GM19328 (cell line): ENCODE results near the gene SDCCAG8.
"Not testable (repeated sequence)": the region's sequence is repeated elsewhere in the genome, so short reads cannot be mapped to it uniquely, and the experiment has no call there.

Experiments
- ATAC-seq: cut with Tn5 transposase; IDR thresholded peaks from one replicate; pipeline ENCODE4 v1.9.1; 2021; ENCODE audit warnings: mild to moderate bottlenecking, moderate library complexity; ENCODE audit not compliant: unreplicated experiment

SDCCAG8 gene

DNA sequence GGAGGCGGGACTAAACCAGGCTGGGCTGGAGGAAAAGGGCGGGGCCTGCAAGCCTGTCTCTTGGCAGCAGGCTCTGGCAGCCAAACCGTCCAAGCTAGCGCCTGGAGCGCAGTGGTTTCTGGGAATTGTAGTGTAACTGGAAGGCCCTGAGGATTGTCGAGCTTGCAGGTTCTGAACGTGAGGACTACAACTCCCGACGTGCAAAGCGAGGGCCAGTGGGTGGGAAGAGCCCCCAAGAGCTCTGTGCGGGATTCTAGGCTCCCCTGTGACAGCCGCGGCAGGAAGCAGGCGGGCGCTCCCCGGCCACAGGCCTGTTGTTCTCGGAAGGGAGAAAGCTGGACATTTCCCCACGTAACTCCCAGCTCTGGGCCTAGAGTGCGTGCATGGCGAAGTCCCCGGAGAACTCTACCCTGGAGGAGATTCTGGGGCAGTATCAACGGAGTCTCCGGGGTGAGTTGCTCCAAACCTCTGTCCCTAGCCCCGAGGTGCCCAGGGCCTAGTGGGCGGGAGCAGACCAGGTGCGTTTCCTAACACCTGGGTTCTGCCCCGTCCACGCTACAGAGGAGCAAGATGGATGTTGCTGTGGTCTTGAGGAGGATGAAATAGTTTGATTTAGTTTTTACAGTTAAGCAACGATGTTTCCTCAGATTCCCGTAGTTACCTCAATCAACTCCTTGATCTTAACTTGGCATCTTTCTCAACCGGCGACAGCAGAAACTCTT, at the start of gene SDCCAG8:
Gene SDCCAG8, plus strand, starts transcription at position 251 of the 722 bp plus-strand sequence. Its CDS starts 133 bp downstream, at position 384.
- ATAC-seq, result peak; percentile 72

DNA sequence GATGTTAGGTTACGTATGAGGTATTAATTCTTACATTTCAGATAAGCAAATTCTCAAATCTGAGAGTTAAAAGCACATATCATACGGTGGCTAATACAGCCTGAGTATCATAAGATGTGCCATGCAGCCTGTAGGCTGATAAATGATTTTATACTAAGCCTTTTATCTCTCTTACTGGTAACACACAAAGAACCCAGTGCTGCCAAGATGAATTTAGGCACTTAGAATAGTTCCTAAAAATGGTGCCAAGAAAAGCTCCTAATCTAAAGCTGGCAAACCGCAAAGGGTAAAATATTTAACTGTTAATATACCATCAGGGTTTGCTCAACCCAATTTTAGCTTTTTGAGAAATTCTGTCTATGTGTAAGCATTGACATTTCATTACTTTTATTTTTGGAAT, 43.9 kb upstream of the SDCCAG8 start:
- not testable (repeated sequence) for ATAC-seq

DNA sequence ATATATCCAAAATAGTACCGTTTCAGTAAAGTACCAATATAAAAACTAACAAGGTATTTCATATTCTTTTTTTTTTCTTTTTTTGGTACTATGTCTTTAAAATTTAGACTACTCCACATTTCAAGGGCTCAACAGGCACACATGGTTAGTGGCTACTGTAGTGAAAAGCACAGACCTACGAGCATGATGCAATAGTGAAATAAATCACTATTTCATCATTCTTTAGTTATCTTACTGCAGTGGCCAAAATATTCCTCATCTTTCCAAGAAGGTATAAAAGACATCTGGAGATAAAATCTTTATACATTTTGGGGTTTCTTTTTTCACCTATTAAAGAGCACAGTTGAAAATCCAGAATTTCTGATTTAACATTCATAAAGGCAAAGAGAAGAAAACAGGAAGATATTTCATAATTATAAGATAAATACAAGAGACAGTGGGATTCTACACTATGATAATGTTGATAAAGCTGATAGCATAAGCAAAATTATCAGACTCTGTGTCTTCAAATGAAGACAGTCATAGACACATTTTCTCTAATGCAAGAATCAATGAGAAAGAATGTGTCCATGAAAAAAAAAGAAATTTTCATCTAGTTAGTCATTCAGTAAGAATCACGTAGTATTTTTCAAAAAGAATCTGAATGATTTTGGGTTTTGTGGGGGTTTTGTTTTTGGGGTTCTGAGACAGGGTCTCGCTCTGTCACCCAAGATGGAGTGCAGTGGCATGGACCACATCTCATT, 42.6 kb upstream of the SDCCAG8 start:
- no peak for ATAC-seq

DNA sequence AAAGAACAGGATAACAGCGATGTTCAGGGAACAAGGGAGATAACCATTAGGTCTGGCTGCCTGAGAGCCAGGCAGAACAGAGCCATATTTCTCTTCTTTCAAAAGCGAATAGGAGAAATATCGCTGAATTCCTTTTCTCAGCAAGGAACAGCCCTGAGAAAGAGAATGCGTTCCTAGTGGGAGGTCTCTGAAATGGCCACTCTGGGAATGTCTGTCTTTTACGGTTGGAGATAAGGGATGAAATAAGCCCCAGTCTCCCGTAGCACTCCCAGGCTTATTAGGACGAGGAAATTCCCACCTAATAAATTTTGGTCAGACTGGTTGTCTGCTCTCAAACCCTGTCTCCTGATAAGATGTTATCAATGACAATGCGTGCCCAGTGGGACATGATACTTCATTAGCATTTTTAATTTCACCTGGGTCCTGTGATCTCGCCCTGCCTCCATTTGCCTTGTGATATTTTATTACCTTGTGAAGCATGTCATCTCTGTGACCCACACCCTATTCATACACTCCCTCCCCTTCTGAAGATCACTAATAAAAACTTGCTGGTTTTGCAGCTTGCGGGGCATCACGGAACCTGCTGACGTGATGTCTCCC, 40.5 kb upstream of the SDCCAG8 start:
- ATAC-seq, result not testable (repeated sequence)

DNA sequence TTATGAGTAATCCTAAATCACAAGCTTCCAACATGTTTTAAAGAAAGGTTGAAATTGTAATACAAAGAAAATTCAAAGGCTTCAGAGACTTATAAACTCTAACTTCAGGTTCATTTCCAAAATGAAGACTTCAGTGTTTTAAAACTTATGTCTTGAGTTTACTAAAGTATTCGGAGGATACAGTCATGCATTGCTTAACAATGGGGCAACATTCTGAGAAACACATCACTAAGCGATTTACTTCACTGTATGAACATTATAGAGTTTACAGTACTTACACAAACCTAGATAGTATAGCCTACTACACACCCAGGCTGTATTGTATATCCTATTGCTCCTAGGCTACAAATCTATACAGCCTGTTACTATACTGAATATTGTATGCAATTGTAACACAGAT, 39.1 kb upstream of the SDCCAG8 start:
- ATAC-seq, result no peak

DNA sequence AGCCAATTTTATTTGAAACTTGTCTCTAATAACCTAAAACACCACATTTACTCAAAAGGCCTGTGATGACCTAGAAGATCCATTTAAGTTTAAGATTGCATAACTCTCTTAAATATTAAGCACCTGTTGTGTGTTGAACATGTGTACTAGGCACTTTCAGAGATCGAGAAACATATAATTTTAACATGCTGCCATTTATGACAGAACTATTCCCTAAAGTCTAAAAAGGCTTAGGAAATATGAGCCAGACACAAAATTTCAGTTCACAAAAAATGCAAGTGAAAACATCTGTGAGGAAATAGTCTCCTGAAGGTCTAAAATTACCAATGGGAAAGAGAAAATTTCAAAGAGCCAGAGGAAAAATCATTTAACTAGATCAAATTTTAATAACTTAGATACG, 38.5 kb upstream of the SDCCAG8 start:
- ATAC-seq, result no peak

DNA sequence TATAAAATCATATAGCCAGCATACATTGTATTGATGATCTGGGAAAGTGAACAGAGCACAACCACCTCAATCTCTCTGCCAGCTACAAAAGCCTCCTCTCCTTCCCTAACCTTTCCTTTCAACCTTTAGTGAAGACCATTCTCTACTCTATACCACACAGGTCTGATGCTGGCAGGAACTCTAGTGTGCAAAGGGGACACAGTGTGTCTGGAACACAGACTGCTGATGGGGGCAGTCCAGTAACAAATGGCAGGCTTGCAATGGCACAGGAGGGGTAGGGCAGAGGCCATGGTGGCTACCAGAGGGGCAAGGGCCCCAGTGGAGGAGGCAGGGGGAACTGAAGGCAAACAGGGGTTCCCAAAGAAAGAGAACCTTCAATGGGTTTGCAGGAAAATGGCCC, 37.8 kb upstream of the SDCCAG8 start:
- ATAC-seq, result no peak

DNA sequence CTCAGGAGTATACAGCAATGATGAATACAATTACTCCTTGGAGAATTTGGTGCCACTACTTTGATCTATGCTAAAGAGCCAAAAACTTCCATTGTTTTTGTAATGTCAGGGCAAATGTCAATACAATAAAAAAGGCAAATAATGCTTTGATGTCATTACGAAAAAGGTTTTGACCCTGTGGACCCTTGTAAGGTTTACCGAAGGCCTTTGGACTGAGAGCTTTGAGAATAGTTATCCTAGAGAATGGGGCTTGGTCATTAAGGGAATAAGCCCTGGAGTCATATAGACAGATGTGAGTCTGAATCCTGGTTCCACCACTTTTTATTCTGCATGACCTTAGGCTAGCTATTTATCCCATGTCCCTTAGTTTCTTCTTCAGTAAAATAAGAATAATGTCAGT, 28.2 kb upstream of the SDCCAG8 start:
- no peak for ATAC-seq

DNA sequence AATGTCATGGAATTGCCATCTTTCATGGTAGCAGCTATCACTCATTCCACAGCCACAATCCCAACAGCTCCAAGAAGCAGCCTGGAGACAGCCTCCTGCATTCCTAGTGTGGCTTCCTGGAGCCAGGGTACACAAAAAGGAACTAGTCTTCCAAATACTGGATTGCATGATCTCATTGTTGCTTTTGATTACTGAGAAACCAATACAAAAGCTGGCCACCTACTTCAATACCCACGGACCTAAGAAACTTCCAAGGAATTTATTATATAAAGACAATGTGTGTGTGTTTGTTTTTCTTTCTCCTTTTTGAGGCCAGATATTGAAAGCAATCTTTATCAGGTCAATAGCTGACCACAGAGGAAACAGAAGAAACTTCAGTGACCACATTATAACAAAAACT, 26.3 kb upstream of the SDCCAG8 start:
- no peak for ATAC-seq

DNA sequence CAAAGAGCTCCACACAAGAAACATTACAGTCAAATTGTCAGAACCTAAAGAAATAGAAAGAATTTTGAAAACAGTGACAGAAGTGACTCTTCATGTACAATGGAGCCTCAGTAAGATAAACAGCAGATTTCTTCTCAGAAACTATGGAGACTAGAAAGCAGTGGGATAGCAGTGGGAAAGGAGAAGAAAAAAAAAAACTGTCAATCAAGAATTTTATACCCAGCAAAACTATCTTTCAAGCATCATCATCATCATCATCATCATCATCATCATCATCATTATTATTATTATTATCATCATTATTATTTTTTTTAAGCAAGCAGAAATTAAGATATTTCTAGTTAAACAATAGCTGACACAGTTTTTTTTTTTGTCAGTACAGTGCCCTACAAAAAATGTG, 24.9 kb upstream of the SDCCAG8 start:
- no peak for ATAC-seq

DNA sequence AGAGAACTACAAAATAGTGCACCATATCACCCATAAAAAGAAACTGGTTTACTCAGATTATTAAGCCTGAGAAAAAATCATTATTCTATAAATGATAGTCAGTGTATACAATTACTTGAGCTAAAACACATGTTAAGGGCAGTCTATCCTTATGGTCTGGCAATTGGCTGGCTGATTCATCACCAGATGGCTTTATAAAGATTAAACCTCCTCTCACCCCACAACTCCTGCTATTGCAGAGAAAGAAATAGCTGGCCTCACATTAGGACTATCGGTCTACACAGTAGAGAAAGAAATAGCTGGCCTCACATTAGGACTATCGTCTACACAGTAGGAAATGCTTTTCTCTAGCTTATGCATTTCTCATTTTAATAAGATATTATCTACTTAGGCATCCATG, 21.9 kb upstream of the SDCCAG8 start:
- no peak for ATAC-seq

DNA sequence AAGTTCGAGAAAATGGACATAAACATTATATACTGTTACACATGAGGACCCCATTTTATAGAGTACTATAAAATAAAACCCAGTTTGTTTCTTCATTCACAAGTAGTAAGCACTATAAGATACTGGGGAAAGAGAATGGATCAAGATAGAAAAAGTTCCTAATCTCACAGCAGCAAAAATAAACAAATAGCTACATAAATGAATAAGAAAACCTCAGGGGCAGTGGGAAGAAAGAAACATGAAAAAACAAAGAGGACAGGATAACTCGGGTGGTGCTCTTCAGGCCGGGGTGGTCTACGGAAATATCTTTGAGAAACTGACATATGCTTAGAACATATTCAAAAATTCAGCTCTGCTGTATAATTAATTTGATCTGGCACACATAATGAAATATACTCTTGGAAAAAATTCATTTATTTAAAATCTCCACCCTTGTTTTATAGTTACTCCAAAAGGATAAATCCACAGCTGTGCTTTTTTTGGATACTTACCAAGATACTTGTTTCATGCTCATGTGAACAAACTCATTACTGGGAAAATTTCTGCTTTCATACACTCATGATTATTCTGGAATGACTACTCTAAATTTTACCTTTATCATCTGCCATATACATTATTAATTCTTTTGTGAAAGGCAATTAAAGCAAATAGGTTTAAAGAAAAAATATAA, 20.7 kb upstream of the SDCCAG8 start:
- ATAC-seq, result no peak

DNA sequence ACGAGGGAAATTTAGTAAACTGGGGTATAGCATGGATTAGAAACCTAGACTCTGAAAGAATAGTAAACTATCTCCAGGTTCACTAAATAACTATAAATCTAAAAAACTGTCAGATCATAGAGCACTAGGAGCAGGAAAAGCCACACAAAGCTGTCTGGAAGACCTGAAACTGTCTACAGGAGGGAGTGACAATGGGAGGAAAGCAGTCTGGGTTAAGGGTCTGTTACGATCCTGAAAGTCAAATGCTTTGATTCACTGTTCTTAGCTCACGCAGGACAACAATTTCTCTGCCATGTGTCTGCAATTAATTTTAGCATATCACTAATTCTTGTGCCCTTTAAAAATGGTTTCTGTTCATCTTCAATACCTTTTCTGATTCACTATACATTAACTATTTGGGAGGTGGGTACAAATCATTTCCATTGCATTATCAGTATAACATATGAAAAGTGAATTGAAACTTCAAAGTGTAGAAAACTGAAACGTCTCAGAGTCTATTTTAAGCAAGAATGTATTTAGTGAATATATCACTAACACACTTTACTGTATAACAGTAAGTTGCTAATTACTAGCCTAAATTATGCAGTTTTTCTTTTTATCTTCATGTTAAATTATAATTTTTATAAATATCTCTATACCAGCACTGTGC, 19.1 kb upstream of the SDCCAG8 start:
- no peak for ATAC-seq

DNA sequence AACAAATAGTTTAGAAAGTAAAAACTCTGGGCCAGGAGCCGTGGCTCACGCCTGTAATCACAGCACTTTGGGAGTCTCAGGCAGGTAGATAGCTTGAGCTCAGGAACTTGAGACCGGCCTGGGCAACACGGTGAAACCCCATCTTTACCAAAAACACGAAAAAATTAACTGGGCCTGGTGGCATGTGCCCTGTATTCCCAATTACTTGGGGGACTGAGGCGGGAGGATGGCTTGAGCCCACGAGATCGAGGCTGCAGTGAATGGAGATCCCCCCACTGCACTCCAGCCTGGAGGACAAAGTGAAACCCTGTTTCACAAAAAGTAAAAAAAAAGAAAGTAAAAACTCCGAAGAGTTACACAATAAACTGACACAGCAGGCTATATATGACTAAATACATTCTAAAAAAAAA, 11.4 kb upstream of the SDCCAG8 start:
- ATAC-seq, result peak; percentile 48

DNA sequence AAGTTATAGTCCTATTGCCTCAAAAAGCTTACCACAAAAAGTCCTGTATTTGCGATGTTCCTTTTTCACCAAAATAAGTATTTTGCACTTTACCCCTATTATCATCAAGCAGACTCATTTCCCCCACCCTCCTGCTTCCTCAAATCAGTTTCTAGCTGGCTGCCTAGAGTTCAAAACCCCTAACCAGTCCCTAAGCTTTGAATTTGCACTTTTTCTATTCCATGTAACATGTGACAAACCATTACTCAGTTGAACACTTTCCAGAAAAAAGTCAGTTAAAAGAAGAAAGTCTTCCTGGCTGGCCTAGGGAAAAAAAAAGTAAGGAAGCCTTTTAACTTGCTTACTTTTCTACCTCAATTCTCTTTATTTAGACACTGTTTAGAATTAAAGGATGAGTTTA, 8.9 kb upstream of the SDCCAG8 start:
- ATAC-seq, result no peak

DNA sequence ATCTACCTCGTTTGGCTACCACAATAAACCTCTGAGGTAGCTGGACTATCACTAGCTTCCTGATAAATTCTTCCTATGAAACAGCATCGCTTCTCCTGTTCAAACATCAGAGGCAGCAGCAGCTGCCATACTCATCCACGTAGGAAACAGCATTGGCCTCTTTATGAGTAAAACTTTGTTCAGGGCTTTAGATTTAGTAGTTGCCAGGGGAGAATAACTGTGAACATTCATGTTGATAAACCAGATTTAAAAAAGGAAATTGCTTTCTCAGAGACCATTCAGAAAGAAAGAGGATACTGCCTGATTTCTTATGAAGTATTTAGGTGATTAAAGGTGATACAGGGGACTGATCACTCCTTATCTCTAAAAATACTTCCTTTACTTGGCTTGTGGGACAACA, 7.9 kb upstream of the SDCCAG8 start:
- no peak for ATAC-seq

DNA sequence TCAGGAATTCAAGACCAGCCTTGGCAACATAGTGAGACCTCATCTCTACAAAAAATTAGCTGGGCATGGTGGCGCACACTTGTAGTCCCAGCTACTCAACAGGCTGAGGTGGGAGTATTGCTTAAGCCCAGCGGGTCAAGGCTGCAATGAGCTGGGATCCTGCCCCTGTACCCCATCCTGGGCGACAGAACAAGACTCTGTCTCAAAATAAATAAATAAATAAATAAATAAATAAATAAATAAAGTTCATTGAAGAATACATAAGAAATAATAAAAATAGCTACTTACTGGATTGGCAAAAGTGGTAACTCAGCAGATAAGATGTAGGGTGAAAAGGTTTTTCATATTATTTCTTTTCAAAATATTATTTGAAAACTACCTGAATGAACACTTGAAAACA, 6.6 kb upstream of the SDCCAG8 start:
- no peak for ATAC-seq

DNA sequence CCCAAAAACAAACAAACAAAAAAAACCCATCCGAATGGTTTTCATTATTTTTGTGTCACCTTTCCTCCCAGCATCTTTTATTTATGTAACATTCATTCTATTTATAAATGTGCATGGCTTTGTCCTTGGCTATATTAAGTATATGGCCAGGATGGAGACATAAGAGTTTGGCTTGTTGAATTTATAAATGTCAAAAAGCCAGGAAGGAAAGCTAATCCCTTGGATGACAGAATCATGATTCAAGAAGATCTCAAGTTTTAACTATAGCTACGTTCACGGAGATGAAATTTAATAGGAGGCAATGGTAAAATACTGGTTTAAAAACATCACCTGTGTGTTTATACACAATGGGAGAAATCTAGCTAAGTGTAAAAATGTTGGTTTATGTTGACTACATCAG, 5.7 kb upstream of the SDCCAG8 start:
- no peak for ATAC-seq

DNA sequence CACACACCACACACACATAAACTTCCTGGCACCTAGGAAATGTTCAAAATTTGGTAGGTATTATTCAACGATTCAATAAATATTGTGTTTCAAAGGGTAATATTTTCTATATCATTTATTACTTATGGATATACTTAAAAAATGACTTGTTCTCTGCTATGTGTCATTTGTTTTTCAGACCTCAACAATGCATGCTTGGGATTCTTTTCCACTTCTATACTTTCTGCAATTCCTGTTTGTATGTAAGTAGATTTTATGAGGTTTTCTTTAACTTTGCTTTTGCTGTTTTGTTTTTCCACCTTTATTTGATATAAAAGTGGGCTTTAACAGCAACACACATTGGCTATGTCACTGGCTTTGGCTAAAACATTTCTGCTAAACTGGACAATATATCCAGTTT, 4.3 kb upstream of the SDCCAG8 start:
- ATAC-seq, result no peak

DNA sequence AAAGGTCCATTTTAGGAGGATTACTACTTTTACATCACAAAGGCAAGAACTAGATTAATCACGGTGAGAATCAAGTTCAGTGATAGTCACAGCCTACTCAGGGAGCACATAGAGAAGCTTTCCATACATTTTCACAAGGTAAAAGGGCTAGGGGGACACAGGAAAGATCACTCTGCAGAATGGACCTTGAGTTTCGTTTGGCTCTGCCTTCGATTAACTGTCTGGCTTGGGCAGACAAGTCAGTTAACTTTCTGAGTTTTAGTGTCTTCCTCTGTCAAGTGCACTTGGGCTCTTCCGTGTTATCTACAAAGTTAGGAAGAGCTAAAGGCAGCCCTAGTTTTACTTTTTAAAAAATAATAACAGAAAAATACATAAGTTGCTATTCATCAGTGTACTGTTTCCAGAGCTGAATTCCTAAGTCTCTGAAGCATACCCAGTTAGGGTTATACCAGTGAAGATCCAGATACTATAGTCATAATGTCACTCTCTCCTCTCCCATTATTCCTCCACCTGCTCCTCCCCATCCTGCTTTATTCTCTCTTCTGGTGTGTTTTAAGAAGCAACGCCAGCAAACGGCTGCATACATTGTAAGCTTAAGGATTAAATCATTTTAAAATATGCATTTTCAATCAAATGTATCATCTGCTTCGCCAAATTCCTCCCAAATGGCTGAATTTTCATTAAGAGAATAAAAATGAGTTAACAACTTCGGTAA, 2.5 kb upstream of the SDCCAG8 start:
- ATAC-seq, result no peak

DNA sequence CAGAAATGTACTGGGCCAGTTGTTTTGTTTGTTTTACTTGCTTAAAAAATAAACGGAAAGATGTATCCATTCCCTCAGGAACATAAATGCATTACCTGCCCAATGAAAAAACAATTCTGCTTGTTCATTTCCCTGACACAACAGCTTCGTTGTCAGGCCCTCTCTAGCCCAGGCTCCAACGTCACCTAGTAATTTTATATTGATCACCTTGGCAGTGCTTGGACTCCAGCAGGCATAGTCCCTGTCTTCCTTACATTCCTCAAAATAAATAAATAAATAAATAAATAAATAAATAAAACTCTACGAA, 2.0 kb upstream of the SDCCAG8 start:
- ATAC-seq, result no peak
